ENCODE data around the gene PARVA.

- TF ChIP-seq EP300 (IDR thresholded peaks at IDR 0.05; ENCODE audit: borderline replicate concordance) (no peak), TAF1 (IDR thresholded peaks at IDR 0.05; ENCODE audit: low read depth) (no peak), REST (IDR thresholded peaks at IDR 0.05; ENCODE audit: low read depth) (no peak), MAX (IDR thresholded peaks at IDR 0.05) (no peak), CEBPB (IDR thresholded peaks at IDR 0.05) (no peak), TCF12 (IDR thresholded peaks at IDR 0.05; ENCODE audit: low read depth) (no peak), CREB1 (IDR thresholded peaks at IDR 0.05; ENCODE audit: low read depth) (no peak)
Observed at GRCh38 chr11:12416552-12416951, 39.2 kb downstream of the PARVA start.

Data from Ishikawa (cell line).